Hepatocyte (in vitro differentiated cells): ENCODE data around the gene SGMS2.

Experiments used
- EZH2 ChIP-seq: fragments of 200-600 bp; sonication (generic); IDR thresholded peaks from 2 replicates; pipeline ENCODE4 v1.6.1; 2016; ENCODE audit warnings: antibody characterized with exemption, mild to moderate bottlenecking, borderline replicate concordance
- EZH2phosphoT487 ChIP-seq: fragments of 200-600 bp; sonication (generic); IDR thresholded peaks from one replicate; pipeline ENCODE4 v1.6.1; 2018; ENCODE audit warnings: antibody characterized with exemption, mild to moderate bottlenecking, low read depth, moderate library complexity; ENCODE audit not compliant: unreplicated experiment, severe bottlenecking
- TF ChIP-seq, protein P1 (sequence below): fragments of 200-600 bp; sonication (generic); IDR thresholded peaks from 2 replicates; pipeline ENCODE4 v1.5.1; 2016; ENCODE audit warnings: antibody characterized with exemption, mild to moderate bottlenecking; ENCODE audit not compliant: poor library complexity

DNA sequence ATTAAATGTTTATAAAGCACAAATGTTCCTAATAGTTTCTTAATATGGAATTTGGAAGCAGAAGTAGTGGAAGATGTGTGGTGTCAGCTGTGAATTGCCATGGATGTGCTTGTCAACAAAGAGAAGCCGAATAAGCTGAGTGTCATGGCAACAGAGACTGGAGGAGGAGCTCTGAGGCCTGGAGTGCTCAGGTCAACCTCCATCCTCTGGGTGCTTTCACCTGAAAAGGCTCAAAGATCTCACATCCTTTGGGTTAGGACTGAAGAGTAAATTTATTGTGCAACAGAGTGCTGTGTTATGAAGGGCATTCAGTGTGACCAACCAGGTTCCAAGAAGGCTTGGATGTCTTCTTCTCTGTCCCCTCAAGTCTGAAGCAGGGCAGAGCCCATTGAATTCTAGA, 18.7 kb downstream of the SGMS2 start:
- TF ChIP-seq, protein P1, sequence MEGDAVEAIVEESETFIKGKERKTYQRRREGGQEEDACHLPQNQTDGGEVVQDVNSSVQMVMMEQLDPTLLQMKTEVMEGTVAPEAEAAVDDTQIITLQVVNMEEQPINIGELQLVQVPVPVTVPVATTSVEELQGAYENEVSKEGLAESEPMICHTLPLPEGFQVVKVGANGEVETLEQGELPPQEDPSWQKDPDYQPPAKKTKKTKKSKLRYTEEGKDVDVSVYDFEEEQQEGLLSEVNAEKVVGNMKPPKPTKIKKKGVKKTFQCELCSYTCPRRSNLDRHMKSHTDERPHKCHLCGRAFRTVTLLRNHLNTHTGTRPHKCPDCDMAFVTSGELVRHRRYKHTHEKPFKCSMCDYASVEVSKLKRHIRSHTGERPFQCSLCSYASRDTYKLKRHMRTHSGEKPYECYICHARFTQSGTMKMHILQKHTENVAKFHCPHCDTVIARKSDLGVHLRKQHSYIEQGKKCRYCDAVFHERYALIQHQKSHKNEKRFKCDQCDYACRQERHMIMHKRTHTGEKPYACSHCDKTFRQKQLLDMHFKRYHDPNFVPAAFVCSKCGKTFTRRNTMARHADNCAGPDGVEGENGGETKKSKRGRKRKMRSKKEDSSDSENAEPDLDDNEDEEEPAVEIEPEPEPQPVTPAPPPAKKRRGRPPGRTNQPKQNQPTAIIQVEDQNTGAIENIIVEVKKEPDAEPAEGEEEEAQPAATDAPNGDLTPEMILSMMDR, result no peak
- TF ChIP-seq EZH2phosphoT487 (no peak), EZH2 (no peak)
